OCI-LY7 (cell line): ENCODE data around the gene PTCD3. TPM values are rescaled to one million over a fixed set of nuclear protein-coding genes. Genes with fewer than 3 reads are reported as not detected.

Experiments used
- BruUV-seq: library from RNA; stranded (reverse); fragments of 400-500 nt; replicated peaks from 2 replicates; lab custom pipeline; 2021; lab: Mats Ljungman, UMichigan
- CTCF ChIA-PET: fragments of 300-600 bp; sonication (Branson Sonifier 250); formaldehyde crosslinking; loops from one replicate; lab custom pipeline; 2022; ENCODE audit warnings: antibody characterized with exemption; ENCODE audit not compliant: unreplicated experiment; lab: Charles Lee
- POLR2A ChIA-PET: fragments of 300-600 bp; sonication (Branson Sonifier 250); formaldehyde crosslinking; loops from one replicate; lab custom pipeline; 2022; ENCODE audit warnings: antibody characterized with exemption; lab: Charles Lee
- DNase-seq: peaks from one replicate; pipeline ENCODE4 v3.0.0-alpha.2; 2015; ENCODE audit warnings: low spot score
- H2AFZ ChIP-seq: fragments of 200-600 bp; sonication (generic), shearing (Covaris generic); 2 replicates; pipeline ENCODE4 v1.6.1; 2014; ENCODE audit warnings: mild to moderate bottlenecking, antibody characterized with exemption, low read length, moderate library complexity
- H3K27ac ChIP-seq: fragments of 200-600 bp; sonication (generic); 2 replicates; pipeline ENCODE4 v1.5.1; 2014; ENCODE audit warnings: mixed run types, low read depth, mild to moderate bottlenecking, moderate library complexity, low read length, inconsistent platforms; ENCODE audit not compliant: poor library complexity, severe bottlenecking
- H3K36me3 ChIP-seq: fragments of 200-600 bp; sonication (generic); 2 replicates; pipeline ENCODE4 v1.6.1; 2014; ENCODE audit warnings: mild to moderate bottlenecking, antibody characterized with exemption, low read length, moderate library complexity, mixed read lengths; ENCODE audit not compliant: insufficient read depth
- H3K4me1 ChIP-seq: fragments of 200-600 bp; sonication (generic); 2 replicates; pipeline ENCODE4 v1.5.1; 2014; ENCODE audit warnings: mild to moderate bottlenecking, low read length; ENCODE audit not compliant: insufficient read depth, poor library complexity, severe bottlenecking
- H3K4me2 ChIP-seq: fragments of 200-600 bp; sonication (generic); 2 replicates; pipeline ENCODE4 v1.6.1; 2014; ENCODE audit warnings: mild to moderate bottlenecking, low read length
- H3K4me3 ChIP-seq: fragments of 200-600 bp; sonication (generic); 2 replicates; pipeline ENCODE4 v1.5.1; 2014; ENCODE audit warnings: mild to moderate bottlenecking, low read depth, low read length; ENCODE audit not compliant: poor library complexity, severe bottlenecking
- H3K79me2 ChIP-seq: fragments of 200-600 bp; sonication (generic); 2 replicates; pipeline ENCODE4 v1.6.1; 2016; ENCODE audit warnings: low read depth, mild to moderate bottlenecking, low read length, moderate library complexity, mixed read lengths; ENCODE audit not compliant: insufficient read depth
- H3K9me2 ChIP-seq: fragments of 200-600 bp; sonication (generic); 2 replicates; pipeline ENCODE4 v1.6.1; 2016; ENCODE audit warnings: mild to moderate bottlenecking, low read length, mixed read lengths; ENCODE audit not compliant: insufficient read depth
- H3K9me3 ChIP-seq: fragments of 200-600 bp; sonication (generic); 2 replicates; pipeline ENCODE4 v1.6.1; 2014; ENCODE audit warnings: mild to moderate bottlenecking, mixed run types, low read length, mixed read lengths
- H4K20me1 ChIP-seq: fragments of 200-600 bp; sonication (generic); 2 replicates; pipeline ENCODE4 v1.6.1; 2014; ENCODE audit warnings: mild to moderate bottlenecking, antibody characterized with exemption, low read length, moderate library complexity, mixed read lengths; ENCODE audit not compliant: insufficient read depth
- EZH2phosphoT487 ChIP-seq: fragments of 200-600 bp; sonication (generic); IDR thresholded peaks from 2 replicates; pipeline ENCODE4 v1.6.1; 2018; ENCODE audit warnings: low read depth, borderline replicate concordance, mild to moderate bottlenecking, mixed run types, antibody characterized with exemption, low read length, moderate library complexity, mixed read lengths
- intact Hi-C: fragments of 100-400 bp; cut with micrococcal nuclease; formaldehyde crosslinking; loops from one replicate; pipeline ENCODE4 v1.10.0; 2022; ENCODE audit not compliant: unreplicated experiment
- total RNA-seq, 2 experiments: library from RNA; depleted of rRNA in 1 of 2; stranded (reverse); fragments of >200 nt in 1 of 2; shearing (Covaris generic) in 1 of 2; gene quantifications; 2 replicates each; pipeline ENCODE4 v1.2.3, GENCODE V29; 2014 to 2022
- TF ChIP-seq, protein P1 (sequence below): fragments of 200-600 bp; sonication (generic); conservative IDR thresholded peaks from 2 replicates; pipeline ENCODE4 v1.5.1; 2014; ENCODE audit warnings: mild to moderate bottlenecking, antibody characterized with exemption, low read length, moderate library complexity, mixed read lengths

PTCD3 gene
- total RNA-seq, 2 experiments from 2014 or later, result 152 to 215 TPM

DNA sequence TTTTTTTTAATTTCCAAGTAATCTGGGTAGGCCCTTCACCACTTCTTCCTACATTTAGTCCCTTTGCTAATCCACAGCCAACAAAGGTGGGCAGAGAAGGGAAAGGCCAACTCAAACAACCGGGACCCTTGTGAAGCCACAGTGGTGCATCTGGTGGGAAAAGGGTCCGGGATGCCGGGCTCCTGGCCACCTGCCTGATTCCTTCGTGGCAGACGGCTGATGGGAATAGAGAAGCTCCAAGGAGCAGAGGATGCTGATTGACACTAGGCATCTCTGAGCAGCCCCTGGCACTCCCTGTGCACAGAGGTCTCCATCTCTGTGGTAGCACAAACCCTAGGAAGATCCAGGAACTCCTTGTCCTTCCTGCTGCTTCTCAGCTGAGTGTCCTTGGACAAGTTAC lies 37.4 kb upstream of the PTCD3 start:
- Histone ChIP-seq H3K36me3 (peaks cover 98% of the 10 kb centered on the region), H3K4me3 (no peak overlapping the region), H2AFZ (no peak overlapping the region), H3K4me2 (no peak overlapping the region), H4K20me1 (no peaks in the 10 kb centered on the region), H3K9me2 (no peaks in the 10 kb centered on the region), H3K4me1 (peaks cover 13% of the 10 kb centered on the region), H3K27ac (no peak overlapping the region), H3K9me3 (0 out of 2 replicates have a peak, but pooled peaks cover 5% of the 10 kb centered on the region), H3K79me2 (no peaks in the 10 kb centered on the region)
- intact Hi-C loops, result loop anchor here (10.0 kb wide), 2 partner anchors 114 to 184 kb away; partner anchors contain the start of gene ST3GAL5
- POLR2A ChIA-PET, result no interaction called here
- CTCF ChIA-PET, result interaction anchor here (0.6 kb wide), 1 partner anchor 84 kb away, joined by 6 read pairs; no protein-coding TSS in a partner anchor
- no peak for DNase-seq
- no peak for TF ChIP-seq EZH2phosphoT487
- TF ChIP-seq, protein P1, sequence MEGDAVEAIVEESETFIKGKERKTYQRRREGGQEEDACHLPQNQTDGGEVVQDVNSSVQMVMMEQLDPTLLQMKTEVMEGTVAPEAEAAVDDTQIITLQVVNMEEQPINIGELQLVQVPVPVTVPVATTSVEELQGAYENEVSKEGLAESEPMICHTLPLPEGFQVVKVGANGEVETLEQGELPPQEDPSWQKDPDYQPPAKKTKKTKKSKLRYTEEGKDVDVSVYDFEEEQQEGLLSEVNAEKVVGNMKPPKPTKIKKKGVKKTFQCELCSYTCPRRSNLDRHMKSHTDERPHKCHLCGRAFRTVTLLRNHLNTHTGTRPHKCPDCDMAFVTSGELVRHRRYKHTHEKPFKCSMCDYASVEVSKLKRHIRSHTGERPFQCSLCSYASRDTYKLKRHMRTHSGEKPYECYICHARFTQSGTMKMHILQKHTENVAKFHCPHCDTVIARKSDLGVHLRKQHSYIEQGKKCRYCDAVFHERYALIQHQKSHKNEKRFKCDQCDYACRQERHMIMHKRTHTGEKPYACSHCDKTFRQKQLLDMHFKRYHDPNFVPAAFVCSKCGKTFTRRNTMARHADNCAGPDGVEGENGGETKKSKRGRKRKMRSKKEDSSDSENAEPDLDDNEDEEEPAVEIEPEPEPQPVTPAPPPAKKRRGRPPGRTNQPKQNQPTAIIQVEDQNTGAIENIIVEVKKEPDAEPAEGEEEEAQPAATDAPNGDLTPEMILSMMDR, result no peak
- BruUV-seq, result no TSS peak

DNA sequence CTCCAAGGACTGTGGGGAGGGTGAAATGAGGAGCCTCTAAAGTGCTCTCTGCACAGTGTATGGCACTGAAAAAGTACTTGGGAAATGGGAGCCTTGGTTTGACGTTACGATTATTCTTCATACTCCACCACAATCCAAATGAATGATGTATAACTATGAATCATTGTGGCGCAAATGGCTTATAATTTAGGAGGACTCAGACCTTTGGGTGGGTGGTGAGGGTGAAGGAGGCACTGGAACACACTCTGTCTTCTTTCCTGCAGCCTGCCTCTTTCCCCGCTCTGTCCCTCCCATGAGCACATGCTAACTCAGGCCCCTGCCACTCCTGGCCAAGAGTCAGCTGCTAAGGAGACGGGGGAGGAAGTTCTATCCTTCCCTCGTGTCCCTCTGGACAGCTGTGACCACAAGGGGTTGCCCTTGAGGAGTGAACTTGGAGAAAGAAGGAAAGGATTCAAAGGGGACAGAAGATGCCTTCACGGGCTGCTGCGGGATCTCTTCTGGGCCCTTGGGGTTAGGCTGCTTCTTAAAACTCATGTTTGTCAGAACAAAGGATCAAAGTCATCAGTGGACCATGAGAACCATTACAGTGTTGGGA lies 36.8 kb upstream of the PTCD3 start:
- Histone ChIP-seq H2AFZ (no peak overlapping the region), H4K20me1 (no peaks in the 10 kb centered on the region), H3K36me3 (peaks cover 98% of the 10 kb centered on the region), H3K27ac (no peak overlapping the region), H3K9me2 (no peaks in the 10 kb centered on the region), H3K79me2 (no peaks in the 10 kb centered on the region), H3K9me3 (no peaks in the 10 kb centered on the region), H3K4me2 (no peak overlapping the region), H3K4me3 (no peak overlapping the region), H3K4me1 (peaks cover 13% of the 10 kb centered on the region)
- TF ChIP-seq, protein P1, result no peak
- TF ChIP-seq EZH2phosphoT487, result no peak
- intact Hi-C loops, result loop anchor here (10.0 kb wide), 2 partner anchors 114 to 184 kb away; partner anchors contain the start of gene ST3GAL5
- DNase-seq, result no peak
- CTCF ChIA-PET, result no interaction called here
- POLR2A ChIA-PET, result no interaction called here
- no TSS peak for BruUV-seq

DNA sequence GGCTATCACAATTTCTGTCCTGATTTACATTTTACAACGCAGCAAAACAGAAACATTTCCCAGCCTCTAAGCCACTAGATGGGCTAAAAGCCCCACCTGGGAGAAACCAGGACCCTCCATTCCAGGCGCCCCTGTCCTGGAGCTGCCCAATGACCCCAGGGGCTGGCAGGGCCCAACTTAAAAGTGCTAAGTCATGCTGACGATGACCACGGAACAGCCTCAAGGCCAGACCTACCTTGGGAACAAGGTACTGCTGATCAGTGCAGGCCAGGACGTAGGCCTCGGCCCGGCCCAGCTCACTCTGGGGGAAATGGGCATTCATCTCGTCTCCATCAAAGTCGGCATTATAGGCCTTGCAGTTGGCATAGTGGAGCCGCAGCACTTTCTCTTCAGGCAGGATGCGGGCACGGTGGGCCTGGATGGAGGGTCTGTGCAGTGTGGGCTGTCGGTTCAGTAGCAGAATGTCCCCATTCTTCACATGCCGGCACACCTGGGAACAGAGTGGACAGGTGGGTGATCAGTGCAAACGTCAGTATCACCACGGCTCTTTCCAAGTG lies 36.2 kb upstream of the PTCD3 start:
- POLR2A ChIA-PET, result no interaction called here
- peaks cover 13% of the 10 kb centered on the region for H3K4me1 ChIP-seq
- intact Hi-C loops, result loop anchor here (10.0 kb wide), 2 partner anchors 115 to 185 kb away; partner anchors contain the start of gene ST3GAL5
- no peak overlapping the region for H3K4me3 ChIP-seq
- no peak overlapping the region for H2AFZ ChIP-seq
- CTCF ChIA-PET, result no interaction called here
- no peak overlapping the region for H3K27ac ChIP-seq
- no peaks in the 10 kb centered on the region for H3K9me2 ChIP-seq
- H3K79me2 ChIP-seq, result no peaks in the 10 kb centered on the region
- no peak for DNase-seq
- no peaks in the 10 kb centered on the region for H4K20me1 ChIP-seq
- no peak overlapping the region for H3K4me2 ChIP-seq
- H3K36me3 ChIP-seq, result peaks cover 98% of the 10 kb centered on the region
- TF ChIP-seq, protein P1, result no peak
- TF ChIP-seq EZH2phosphoT487, result no peak
- BruUV-seq, result no TSS peak
- no peaks in the 10 kb centered on the region for H3K9me3 ChIP-seq
